Measurements from ENCODE around the gene MMP24OS. TPM values are rescaled to one million over a fixed set of nuclear protein-coding genes. Genes with fewer than 3 reads are reported as not detected.
"Not testable (repeated sequence)": the region's sequence is repeated elsewhere in the genome, so short reads cannot be mapped to it uniquely, and the experiment has no call there.

Gene MMP24OS
- total RNA-seq (2014; rRNA removed; shearing (Covaris generic)): 19.6 and 20.4 TPM in 2 replicates

DNA sequence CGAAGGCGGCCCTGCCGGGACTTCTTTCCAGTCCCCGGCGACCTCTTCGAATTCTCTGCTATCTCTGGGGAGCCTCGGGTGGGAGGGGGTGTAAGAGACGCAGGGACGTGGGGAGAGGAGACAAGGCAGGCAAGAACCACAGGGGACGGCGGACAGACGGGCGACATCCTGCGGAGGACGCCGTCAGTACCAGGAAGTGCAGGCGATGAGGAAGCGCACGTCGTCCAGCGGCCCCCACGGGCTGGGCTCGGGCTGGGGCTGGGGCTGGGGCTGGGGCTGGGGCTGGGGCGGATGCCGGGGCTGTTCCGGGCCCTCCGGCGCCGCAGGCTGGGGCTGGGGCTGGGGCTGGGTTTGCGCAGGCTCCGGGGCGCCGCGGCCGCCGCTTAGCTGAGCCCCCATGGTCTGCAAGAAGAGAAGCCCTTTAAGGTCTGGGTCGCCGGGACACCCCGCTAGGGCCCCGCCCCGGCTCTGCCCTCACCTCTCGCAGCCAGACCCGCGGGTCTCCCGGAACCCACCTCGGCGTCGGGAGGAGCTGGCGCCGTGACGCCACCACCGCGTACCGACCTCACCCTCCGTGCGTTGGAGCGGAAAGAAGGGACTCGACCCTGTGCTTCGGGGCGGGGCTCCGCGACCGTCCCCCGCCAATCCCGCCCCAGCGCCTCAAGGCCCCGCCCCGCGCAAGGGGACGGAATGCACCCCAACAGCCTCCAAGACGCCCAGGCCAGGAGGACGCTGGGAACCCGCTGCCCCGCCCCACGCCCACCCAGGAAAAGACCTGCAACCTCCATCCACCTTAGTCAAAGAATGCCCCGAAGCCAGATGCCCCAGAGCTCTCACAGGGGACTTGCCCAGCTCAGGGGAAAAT, at the start of gene MMP24OS:
Gene MMP24OS, minus strand, starts transcription at position 592 of the 865 bp plus-strand sequence. Its CDS starts 193 bp downstream, at position 399.
- DNase-seq: peak; percentile 96 to 97
- H3K9me3 ChIP-seq (replicated peaks): no peaks in the 10 kb centered on the region
- peak within 1 kb of the TSS; percentile 50; the same call in 1 of the 2 replicates for H3K27ac ChIP-seq
- H3K36me3 ChIP-seq: peaks cover 44% of the 10 kb centered on the region
- peaks cover 5% of the 10 kb centered on the region; the same call in 1 of the 2 replicates for H3K4me1 ChIP-seq
- no peaks in the 10 kb centered on the region for H3K27me3 ChIP-seq
- peak within 1 kb of the TSS; percentile 69 for H3K4me3 ChIP-seq

DNA sequence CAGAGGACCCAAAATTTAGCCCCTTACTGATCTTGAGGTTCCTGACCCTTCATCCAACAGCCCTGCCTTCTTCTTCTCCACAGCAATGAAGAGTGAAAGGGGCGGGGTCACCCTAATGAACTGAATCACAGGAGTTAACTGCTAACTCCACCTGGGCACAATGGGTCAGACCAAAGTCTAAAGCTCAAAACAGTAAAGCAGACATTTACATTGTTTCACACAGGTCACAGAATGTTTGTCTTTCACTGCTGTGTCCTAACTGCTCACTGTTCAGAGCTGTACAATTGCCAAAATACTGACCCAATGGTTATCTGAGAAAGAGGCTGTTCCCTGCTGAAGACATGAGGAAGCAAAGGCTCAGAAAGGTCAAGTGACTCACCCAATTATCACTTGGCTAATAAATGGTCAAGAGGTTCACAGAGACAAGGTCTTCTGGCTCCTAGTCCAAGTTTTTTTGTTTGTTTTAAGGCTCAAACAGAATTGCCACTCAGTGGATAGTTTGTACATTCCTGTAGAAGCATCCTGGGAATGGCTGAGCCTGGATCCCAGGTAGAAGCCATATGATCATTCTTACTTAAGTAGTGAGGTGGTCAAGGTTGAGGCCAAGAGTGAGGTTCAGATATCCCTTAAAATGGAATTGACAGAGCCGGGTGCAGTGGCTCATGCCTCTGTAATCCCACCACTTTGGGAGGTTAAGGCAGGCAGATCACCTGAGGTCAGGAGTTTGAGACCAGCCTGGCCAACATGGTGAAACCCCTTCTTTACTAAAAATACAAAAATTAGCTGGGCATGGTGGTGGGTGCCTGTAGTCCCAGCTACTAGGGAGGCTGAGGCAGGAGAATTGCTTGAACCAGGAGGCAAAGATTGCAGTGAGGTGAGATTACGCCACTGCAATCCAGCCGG, 49.4 kb upstream of the MMP24OS start:
- Histone ChIP-seq H3K4me1 (peaks cover 10% of the 10 kb centered on the region), H3K9me3 (replicated peaks) (no peaks in the 10 kb centered on the region), H3K27ac (no peak overlapping the region), H3K27me3 (no peaks in the 10 kb centered on the region), H3K36me3 (no peaks in the 10 kb centered on the region), H3K4me3 (no peak overlapping the region)
- no peak for DNase-seq

- H3K36me3 ChIP-seq: no peaks in the 10 kb centered on the region
- no peak overlapping the region for H3K27ac ChIP-seq
- no peak overlapping the region for H3K4me3 ChIP-seq
- peaks cover 10% of the 10 kb centered on the region for H3K4me1 ChIP-seq
- no peaks in the 10 kb centered on the region for H3K27me3 ChIP-seq
- DNase-seq: no peak
- no peaks in the 10 kb centered on the region for H3K9me3 ChIP-seq (replicated peaks)
These were observed 48.8 kb upstream of the MMP24OS start for GRCh38 chr20:35326740-35327073.

GRCh38 chr20:35326021-35326739, 48.3 kb upstream of the MMP24OS start:
- no peak overlapping the region for H3K27ac ChIP-seq

GRCh38 chr20:35325401-35325800, 47.5 kb upstream of the MMP24OS start:
- no peaks in the 10 kb centered on the region for H3K9me3 ChIP-seq (replicated peaks)
- H3K4me1 ChIP-seq: peaks cover 17% of the 10 kb centered on the region
- no peaks in the 10 kb centered on the region for H3K27me3 ChIP-seq
- no peaks in the 10 kb centered on the region for H3K36me3 ChIP-seq
- H3K4me3 ChIP-seq: no peak overlapping the region
- no peak for DNase-seq
- no peak overlapping the region for H3K27ac ChIP-seq

More at GRCh38 chr20:35326021-35326739, 48.3 kb upstream of the MMP24OS start:
- Histone ChIP-seq H3K9me3 (replicated peaks) (no peaks in the 10 kb centered on the region), H3K4me3 (no peak overlapping the region), H3K4me1 (peaks cover 10% of the 10 kb centered on the region), H3K36me3 (no peaks in the 10 kb centered on the region), H3K27me3 (no peaks in the 10 kb centered on the region)
- DNase-seq: no peak

GRCh38 chr20:35320396-35321126, 42.6 kb upstream of the MMP24OS start:
- DNase-seq: peak; percentile 48 to 50
- no peak overlapping the region for H3K4me3 ChIP-seq
- no peaks in the 10 kb centered on the region for H3K9me3 ChIP-seq (replicated peaks)
- H3K4me1 ChIP-seq: peaks cover 51% of the 10 kb centered on the region
- H3K27ac ChIP-seq: peak overlapping the region; percentile 65; the same call in 1 of the 2 replicates
- H3K27me3 ChIP-seq: no peaks in the 10 kb centered on the region
- no peaks in the 10 kb centered on the region for H3K36me3 ChIP-seq

- no peaks in the 10 kb centered on the region for H3K36me3 ChIP-seq
- H3K27ac ChIP-seq: peak overlapping the region; percentile 65; the same call in 1 of the 2 replicates
- DNase-seq: no peak
- H3K9me3 ChIP-seq (replicated peaks): no peaks in the 10 kb centered on the region
- H3K27me3 ChIP-seq: no peaks in the 10 kb centered on the region
- no peak overlapping the region for H3K4me3 ChIP-seq
- peaks cover 58% of the 10 kb centered on the region for H3K4me1 ChIP-seq
These were observed 41.9 kb upstream of the MMP24OS start for GRCh38 chr20:35319871-35320197.

GRCh38 chr20:35319192-35319870, 41.4 kb upstream of the MMP24OS start:
- peak overlapping the region; percentile 65 for H3K27ac ChIP-seq
- H3K36me3 ChIP-seq: no peaks in the 10 kb centered on the region
- peaks cover 63% of the 10 kb centered on the region for H3K4me1 ChIP-seq
- no peaks in the 10 kb centered on the region for H3K9me3 ChIP-seq (replicated peaks)
- DNase-seq: peak; percentile 52 to 62
- no peaks in the 10 kb centered on the region for H3K27me3 ChIP-seq
- H3K4me3 ChIP-seq: no peak overlapping the region

DNA sequence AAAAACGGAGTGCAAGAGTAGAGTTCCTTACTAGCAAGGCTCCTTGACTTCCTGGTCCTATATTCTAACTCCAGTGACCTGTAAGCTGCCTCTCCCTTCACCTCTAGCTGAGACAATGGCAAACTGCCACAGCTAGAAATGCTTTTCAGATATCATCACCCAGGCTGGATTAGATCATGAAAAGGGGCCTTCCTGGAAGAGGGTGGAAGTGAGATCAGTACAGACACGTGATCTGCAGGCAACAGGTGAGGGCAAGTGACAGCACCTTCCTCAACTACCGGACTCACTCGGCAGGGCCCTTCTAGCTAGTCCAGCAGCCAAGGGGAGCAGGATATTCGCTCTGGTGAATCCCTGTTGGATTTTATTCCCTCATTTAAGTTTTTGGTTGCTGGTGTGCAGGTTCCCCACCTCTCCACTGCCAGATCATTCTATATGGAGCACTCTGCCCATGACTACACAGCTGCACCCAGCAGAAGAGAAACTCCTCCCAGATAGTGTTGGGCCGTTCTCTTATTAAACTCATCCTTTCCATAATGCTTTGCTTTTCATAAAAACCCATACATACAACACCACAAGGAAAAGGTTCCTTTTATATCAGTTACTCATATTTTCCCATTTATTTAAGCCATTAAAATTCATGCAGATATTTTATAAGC, 40.7 kb upstream of the MMP24OS start:
- H3K27ac ChIP-seq: peak overlapping the region; percentile 65
- no peak overlapping the region for H3K4me3 ChIP-seq
- DNase-seq: peak; percentile 86 to 88
- H3K9me3 ChIP-seq (replicated peaks): no peaks in the 10 kb centered on the region
- H3K27me3 ChIP-seq: no peaks in the 10 kb centered on the region
- no peaks in the 10 kb centered on the region for H3K36me3 ChIP-seq
- peaks cover 70% of the 10 kb centered on the region for H3K4me1 ChIP-seq

- H3K4me3 ChIP-seq: no peak overlapping the region
These were observed 39.7 kb upstream of the MMP24OS start for GRCh38 chr20:35317416-35318210.

DNA sequence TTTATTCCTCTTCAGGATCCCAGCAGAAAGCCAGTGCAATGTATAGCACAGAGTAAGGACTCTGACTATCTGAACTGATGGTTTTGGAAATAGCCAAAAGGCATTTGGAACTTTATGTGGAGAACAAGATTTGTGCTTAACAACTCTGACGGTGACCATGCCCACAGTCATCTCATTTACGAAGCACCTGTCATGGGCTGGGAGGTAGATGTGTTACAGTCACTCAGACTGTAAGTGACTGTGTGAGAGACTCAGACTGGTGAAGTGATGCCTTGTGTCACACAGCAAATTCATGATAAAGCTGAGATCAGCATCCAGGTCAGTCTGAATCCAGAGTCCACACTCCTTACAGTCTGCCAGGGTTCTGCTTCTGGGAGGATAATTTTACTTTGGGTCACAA, 38.2 kb upstream of the MMP24OS start:
- H3K9me3 ChIP-seq (replicated peaks): no peaks in the 10 kb centered on the region
- DNase-seq: peak in 1 of 2 experiments; percentile 65

More at GRCh38 chr20:35317416-35318210, 39.7 kb upstream of the MMP24OS start:
- H3K27me3 ChIP-seq: no peaks in the 10 kb centered on the region
- peaks cover 79% of the 10 kb centered on the region for H3K4me1 ChIP-seq
- H3K36me3 ChIP-seq: no peaks in the 10 kb centered on the region
- DNase-seq: peak; percentile 46 to 69
- peak overlapping the region; percentile 65 for H3K27ac ChIP-seq
- no peaks in the 10 kb centered on the region for H3K9me3 ChIP-seq (replicated peaks)

DNA sequence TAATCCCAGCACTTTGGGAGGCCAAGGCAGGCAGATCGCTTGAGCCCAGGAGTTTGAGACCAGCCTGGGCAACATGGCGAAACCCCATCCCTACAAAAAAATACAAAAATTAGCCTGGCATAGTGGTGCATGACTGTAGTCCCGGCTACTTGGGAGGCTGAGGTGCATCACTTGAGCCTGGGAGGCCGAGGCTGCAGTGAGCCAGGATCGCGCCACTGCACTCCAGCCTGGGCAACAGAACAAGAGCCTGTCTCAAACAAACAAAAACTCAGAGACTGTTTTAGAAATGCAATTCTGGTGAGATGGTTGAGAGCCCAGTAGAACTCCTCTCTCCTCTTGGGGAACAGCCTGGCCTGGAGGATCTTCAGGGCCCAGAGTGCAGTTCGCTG, 37.7 kb upstream of the MMP24OS start:
- Histone ChIP-seq H3K4me1 (peaks cover 92% of the 10 kb centered on the region), H3K27ac (peak overlapping the region; percentile 46; the same call in 1 of the 2 replicates)
- H3K36me3 ChIP-seq; DNase-seq; H3K27me3 ChIP-seq; H3K4me3 ChIP-seq; H3K9me3 ChIP-seq (replicated peaks): not testable (repeated sequence)

More for the DNA sequence above, 38.2 kb upstream of the MMP24OS start:
- no peak overlapping the region for H3K4me3 ChIP-seq
- no peaks in the 10 kb centered on the region for H3K27me3 ChIP-seq
- peak overlapping the region; percentile 46; the same call in 1 of the 2 replicates for H3K27ac ChIP-seq
- peaks cover 94% of the 10 kb centered on the region for H3K4me1 ChIP-seq
- no peaks in the 10 kb centered on the region for H3K36me3 ChIP-seq
